DMS 273 (cell line): ENCODE results near the gene LCMT1.
"Not testable (repeated sequence)": the region's sequence is repeated elsewhere in the genome, so short reads cannot be mapped to it uniquely, and the experiment has no call there.

Experiments
- DNase-seq: peaks from one replicate; lab custom pipeline; 2025; ENCODE audit not compliant: unreplicated experiment; lab: John Stamatoyannopoulos, UW

LCMT1 gene

GRCh38 chr16:25094596-25094995 lies 16.9 kb upstream of the LCMT1 start:
- no peak for DNase-seq

DNA sequence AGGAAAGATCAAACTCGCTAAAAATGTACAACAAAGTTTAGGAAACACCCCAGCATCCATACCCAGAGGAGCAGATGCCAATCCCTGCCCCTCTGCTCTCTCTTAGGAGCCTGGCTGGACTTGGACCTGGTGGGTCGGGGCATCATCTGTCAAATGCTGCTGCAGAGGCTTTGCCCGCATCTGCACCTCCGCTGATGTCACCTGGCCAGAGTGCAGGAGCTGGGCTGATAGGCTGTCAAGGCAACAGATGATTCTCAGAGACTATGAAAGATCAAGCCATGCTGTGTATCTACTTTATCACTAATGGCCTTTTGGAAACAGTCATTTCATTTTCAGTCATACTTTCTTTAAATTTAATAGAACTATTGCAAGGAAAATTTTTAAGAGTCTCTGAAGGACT lies 15.9 kb upstream of the LCMT1 start:
- DNase-seq, result no peak

DNA sequence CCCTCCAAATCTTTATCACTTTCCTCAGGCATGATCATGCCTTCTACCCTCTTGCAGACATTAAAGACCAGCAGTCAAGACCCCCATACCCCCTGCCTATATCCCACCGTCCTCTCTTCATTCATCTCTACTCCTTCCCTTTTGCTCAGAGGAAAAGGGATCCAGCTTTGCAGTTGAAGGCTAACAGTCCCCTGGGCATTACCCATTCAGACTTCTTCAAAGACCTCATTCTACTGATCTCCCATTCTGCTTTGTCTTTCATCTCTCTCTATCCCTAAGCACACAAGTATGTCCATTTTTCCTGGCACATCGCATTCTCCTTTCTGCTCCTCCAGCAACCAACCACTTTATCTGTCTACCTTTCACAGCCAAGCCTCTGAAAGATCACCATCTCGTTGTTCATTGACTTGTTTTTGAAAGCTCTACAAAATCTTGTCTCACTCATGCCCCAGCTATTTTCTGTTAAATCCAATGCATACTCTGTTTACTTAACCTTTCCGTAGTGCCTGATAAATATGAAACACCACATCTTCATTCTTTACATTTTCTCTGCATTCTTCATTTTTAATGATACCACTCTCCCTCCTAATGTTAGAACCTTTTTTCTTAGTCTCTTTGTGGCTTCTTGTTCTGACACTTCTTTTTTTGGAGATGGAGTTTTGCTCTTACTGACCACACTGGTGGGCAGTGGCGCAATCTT lies 14.1 kb upstream of the LCMT1 start:
- no peak for DNase-seq

DNA sequence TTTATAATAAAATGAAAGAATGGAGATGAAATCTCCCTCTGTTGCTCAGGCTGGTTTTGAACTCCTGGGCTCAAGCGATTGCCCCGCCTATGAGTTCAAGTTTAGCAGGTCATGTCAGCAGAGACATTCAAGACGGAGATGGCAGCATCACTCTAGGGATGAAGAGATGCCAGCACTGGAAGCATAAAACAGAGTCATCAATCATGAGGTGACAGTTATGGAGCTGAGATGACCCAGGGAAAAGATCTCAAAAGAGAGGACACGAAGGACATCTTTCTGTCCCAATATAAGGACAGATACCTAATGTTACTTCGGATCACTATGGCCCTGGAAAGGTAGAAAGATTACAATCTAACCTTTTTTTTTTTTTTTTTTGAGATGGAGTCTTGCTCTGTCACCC lies 11.0 kb upstream of the LCMT1 start:
- no peak for DNase-seq

DNA sequence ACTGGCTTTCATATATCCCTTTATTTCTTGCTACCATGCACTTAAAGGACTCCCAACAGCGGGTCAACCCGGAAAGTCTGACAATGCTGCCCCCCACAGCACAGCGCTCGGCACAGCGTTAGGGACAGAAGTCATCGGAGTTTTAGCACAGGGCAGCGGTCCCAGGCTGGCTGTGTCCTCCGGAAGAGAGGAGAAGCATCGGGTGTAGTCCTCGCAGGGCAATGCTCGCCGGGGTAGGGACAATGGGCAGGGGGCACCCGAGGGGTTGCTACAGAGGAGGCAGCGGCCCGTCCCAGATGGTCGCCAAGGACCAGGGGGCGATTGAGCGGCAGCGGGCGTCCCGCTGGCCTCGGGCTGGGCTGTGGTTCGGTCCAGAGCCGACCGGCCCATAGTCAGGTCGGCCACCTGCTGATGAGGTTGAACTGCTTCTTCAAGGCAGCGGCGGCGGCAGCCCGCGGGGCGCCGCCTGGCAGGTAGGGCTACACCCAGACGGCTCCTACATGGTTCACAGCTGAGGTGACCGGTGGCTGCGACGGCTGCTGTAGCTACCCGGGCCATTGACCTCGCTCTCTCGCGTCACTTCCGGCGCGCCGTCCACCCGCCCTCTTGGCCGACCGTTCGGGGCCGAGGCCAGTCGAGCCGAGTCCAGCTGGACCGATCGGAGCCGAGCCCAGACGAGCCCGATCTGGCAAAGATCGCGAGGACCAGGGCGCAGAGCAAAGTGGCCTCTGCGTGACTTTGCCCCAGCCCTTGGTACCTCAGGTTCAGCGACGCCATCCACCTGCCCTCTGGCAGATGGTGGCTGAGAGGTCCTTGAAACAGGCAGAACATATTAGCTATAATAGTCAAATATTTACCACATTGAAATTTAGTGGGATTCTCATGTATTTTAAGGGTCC lies 4.7 kb upstream of the LCMT1 start:
- peak; percentile 91 for DNase-seq

- DNase-seq, result peak; percentile 29
These were observed 4.1 kb upstream of the LCMT1 start for GRCh38 chr16:25107466-25107792.

DNA sequence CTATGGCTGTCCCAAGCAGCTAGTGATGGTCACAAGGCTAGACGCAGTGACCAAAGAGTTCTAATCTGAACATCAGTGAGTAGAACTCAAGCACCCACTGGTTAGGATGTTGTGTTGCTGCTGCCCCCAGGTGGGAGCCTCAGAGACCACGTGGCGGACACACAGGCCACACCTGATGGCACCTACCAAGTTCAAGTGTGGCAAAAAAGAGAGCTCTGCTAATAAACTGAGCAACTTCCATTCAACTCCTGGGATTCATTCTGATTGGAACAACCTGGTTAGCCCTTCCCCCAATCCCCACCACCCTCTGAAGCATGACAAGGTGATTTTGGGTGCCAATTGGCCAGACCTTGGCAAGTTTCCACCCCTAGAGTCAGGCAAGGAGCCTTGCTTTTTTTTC lies 3.5 kb upstream of the LCMT1 start:
- peak; percentile 38 for DNase-seq

DNA sequence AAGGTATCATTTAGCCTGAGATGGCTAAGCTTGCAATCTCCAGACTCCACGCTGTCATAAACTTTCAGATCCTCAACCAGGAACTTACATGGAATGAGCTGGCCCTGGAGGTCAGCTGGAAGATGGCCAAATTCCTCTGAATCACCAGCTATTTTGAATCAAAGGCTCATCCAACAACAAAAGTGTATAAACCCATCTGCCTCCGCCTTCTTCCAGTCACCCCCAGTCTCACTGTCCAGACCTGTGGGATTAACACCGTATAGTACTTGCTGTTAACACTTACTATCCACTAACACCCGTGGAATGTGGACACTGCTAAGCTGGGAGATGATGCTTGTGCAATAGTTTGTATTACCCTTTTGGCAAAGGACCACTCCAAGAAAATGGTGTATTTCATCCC lies 1.9 kb upstream of the LCMT1 start:
- DNase-seq, result peak; percentile 58

DNA sequence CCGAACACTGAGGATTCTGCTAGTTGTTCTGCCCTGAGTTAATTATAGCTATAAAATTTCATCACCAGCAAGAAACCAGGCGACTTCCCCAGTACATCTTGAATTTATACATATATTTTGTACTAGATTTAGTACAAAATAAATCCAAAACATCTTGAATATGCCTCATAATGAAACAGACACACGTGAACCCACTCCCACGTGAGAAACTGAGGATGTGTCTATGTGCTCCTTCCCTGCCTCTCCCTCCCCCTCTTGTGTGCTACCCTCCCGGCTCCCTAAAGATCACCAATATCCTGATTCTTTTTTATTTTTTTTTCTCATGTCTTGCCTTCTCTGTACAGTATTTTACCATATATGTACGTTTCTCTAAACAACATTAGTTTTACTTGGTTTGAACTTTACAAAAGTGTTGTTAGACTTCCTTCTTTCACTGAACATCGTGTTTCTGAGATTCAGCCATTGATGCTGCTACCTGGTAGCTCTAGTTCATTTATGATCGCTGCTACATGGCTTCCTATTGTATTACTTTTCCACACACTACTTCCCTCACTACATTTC lies 1.1 kb upstream of the LCMT1 start:
- peak; percentile 52 for DNase-seq

DNA sequence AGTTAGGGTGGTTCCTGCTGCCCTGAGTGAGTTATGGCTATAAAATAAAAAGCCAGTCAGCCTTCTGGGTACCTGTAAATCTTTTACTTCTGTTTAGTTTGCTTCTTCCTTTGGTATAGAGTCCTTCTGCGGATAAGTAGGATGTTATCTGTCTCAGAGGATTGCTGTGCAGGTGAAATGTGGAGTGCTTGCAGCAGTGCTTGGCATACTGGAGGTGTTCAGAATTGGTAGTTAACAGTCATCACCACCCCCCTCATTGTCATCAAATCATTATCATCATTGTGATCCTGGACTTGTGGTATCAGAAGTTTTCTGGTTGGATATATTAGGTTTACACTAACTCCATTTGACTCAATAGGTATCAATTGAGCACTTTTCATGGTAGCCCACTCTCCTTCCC lies 2.6 kb downstream of the LCMT1 start:
- no peak for DNase-seq

DNA sequence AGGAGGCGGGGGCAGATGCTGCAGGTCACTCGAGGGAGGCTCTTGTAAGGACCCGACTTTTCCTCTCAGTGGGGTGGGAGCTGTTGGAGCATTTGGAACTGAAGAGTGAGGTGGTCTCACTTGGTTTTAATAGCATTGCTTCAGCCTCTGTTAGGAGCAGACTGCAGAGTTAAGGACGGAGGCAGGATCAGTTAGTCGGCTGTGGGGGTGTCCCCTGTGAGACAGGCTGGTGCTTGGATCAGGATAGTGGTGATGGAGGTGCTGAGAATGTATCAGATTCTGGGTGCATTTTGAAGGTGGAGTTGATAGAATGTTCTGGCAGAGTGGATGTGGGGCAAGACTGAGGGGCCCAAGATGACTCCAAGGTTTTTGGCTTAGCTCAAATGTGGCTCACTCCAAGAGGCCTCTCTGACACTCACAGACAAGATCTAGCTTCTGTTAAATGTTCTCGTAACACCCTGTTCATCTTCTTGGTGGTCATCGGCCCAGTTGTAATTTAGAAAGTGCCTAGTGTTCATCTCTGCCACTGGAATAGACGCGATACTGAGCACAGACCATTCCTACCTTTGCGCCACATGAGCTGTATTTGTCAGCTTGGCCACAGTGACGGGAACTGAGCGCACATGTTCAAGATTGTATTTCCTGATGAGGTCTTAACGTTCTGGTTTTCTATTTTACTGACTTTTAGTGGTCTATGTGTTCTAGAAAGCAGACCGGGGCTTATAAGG lies 7.5 kb downstream of the LCMT1 start:
- DNase-seq, result no peak

GRCh38 chr16:25121824-25122600 lies 10.5 kb downstream of the LCMT1 start:
- no peak for DNase-seq

DNA sequence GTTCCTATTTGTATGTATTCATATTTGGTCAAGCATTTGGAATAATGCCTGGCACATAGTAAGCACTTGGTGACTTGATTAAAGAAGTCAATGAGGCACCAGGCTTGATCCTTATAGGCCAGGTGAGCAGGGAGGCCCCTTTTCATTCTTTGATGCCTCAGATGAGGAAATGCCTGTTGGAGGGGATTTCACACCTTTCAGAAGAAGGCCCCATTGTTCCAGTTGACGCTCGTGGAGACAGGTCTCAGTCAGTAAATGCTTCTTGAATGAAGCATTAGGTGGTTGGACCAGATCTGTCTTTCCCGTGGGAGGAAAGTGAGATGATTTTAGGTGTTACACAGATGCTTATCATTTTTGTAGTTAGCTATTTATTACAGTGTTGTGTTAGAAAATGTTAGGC lies 13.0 kb downstream of the LCMT1 start:
- DNase-seq, result no peak

GRCh38 chr16:25126086-25126666 lies 14.6 kb downstream of the LCMT1 start:
- not testable (repeated sequence) for DNase-seq

- peak; percentile 43 for DNase-seq
These were observed 15.3 kb downstream of the LCMT1 start for GRCh38 chr16:25126820-25127232.

DNA sequence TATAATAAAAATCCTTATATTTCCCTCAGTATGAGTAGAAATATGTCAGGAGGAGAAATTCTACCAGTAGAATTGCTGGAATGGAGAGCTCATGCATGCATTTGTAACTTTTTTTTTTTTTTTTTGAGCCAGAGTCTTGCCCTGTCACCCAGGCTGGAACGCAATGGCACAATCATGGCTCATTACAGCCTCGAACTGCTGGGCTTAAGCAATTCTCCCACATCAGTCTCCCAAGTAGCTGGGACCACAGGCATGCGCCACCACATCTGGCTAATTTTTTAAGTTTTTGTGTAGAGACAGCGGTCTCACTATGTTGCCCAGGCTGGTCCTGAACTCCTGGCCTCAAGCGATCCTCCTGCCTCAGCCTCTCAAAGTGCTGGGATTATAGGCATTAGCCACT lies 21.2 kb downstream of the LCMT1 start:
- DNase-seq, result not testable (repeated sequence)

- no peak for DNase-seq
These were observed 22.7 kb downstream of the LCMT1 start for GRCh38 chr16:25134166-25134700.

DNA sequence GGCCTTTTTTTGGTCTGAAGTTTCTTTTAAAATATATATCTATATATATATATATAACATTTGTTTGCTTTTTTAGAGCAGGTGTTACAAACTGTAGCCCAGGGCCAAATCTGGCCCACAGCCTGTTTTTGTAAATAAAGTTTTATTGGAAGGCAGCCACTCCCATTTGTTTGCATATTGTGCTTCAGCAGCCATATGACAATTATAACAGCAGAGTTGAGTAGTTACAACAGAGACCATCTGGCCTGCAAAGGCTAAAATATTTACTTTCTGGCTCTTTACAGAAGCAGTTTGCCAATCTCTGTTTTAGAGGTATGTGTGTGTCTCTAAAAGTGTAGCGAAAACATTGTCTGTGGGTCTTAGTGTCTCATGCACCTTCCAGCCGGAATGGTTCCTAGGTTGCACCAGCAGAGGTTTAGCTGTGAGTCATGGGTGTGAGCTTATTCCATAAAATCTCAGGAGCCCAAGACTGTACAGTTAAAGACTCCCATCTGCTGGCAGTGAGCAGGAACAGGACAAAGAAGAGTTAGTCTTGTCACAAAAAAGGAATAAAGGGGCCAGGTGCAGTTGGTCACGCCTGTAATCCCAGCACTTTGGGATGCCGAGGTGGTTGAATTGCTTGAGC lies 23.8 kb downstream of the LCMT1 start:
- DNase-seq, result peak; percentile 77

GRCh38 chr16:25138130-25138529 lies 26.6 kb downstream of the LCMT1 start:
- no peak for DNase-seq

DNA sequence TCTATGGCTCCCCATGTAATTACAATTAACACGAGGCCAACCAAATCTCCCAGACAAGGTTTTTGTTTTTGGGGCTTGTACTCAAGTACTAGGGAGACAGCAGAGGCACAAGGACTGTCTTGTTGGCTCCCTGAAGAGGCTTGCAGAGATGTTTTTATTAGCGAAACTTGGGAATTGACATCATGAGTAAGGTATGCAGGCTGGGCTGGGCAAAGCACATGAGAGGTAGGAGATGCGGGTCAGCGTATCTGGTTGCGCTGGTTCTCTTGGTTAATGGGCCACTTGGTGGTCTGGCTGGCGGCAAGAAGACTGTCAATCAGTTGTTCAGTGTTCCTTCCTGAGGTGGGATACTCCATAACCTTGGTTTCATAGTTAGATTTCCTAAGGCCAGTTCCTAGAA lies 28.9 kb downstream of the LCMT1 start:
- DNase-seq, result no peak
